GM23338 (cell line): ENCODE results near the gene RYR1. TPM values are rescaled to one million over a fixed set of nuclear protein-coding genes. Genes with fewer than 3 reads are reported as not detected.

Source experiments
- ATAC-seq: fragments of 200-7000 bp; cut with Tn5 transposase; 3 replicates; pipeline ENCODE4 v1.9.1; 2020
- DNase-seq: peaks from one replicate; pipeline ENCODE4 v3.0.0-alpha.2; 2015; ENCODE audit warnings: low spot score
- H2AFZ ChIP-seq: fragments of 200-600 bp; sonication (generic); 2 replicates; pipeline ENCODE4 v1.8.0; 2016; ENCODE audit warnings: antibody characterized with exemption, mild to moderate bottlenecking, moderate library complexity
- H3F3A ChIP-seq: fragments of 200-600 bp; sonication (generic); replicated peaks from 2 replicates; pipeline ENCODE4 v1.8.0; 2017; ENCODE audit warnings: antibody characterized with exemption, mixed run types, low read depth
- H3K27ac ChIP-seq: fragments of 200-600 bp; sonication (generic); 2 replicates; pipeline ENCODE4 v1.6.1; 2016; ENCODE audit warnings: low read depth
- H3K27me3 ChIP-seq: fragments of 200-600 bp; sonication (generic); 2 replicates; pipeline ENCODE4 v1.8.0; 2016; ENCODE audit warnings: mild to moderate bottlenecking, mixed run types, moderate library complexity; ENCODE audit not compliant: insufficient read depth
- H3K36me3 ChIP-seq: fragments of 200-600 bp; sonication (generic); 2 replicates; pipeline ENCODE4 v1.8.0; 2016; ENCODE audit warnings: mild to moderate bottlenecking; ENCODE audit not compliant: insufficient read depth
- H3K4me1 ChIP-seq: fragments of 200-600 bp; sonication (generic); 2 replicates; pipeline ENCODE4 v1.8.0; 2016; ENCODE audit warnings: mild to moderate bottlenecking, moderate library complexity; ENCODE audit not compliant: insufficient read depth
- H3K4me2 ChIP-seq: fragments of 200-600 bp; sonication (generic); 2 replicates; pipeline ENCODE4 v1.7.1; 2017; ENCODE audit warnings: mixed run types
- H3K4me3 ChIP-seq: fragments of 200-600 bp; sonication (generic); 2 replicates; pipeline ENCODE4 v1.6.1; 2016; ENCODE audit warnings: mixed run types
- H3K79me2 ChIP-seq: fragments of 200-600 bp; sonication (generic); replicated peaks from 2 replicates; pipeline ENCODE4 v1.8.0; 2017; ENCODE audit warnings: mild to moderate bottlenecking; ENCODE audit not compliant: insufficient read depth
- H3K9me2 ChIP-seq: fragments of 200-600 bp; sonication (generic); 2 replicates; pipeline ENCODE4 v1.8.0; 2017; ENCODE audit not compliant: insufficient read depth
- H4K20me1 ChIP-seq: fragments of 200-600 bp; sonication (generic); replicated peaks from 2 replicates; pipeline ENCODE4 v1.8.0; 2017; ENCODE audit warnings: mild to moderate bottlenecking; ENCODE audit not compliant: insufficient read depth
- H3K27ac Mint-ChIP-seq: 2 replicates; pipeline ENCODE4 v1.8.0; 2020; ENCODE audit warnings: inconsistent platforms, mild to moderate bottlenecking, moderate library complexity, mixed read lengths
- H3K27me3 Mint-ChIP-seq: 3 replicates; pipeline ENCODE4 v1.8.0; 2022; ENCODE audit warnings: low read depth, mild to moderate bottlenecking, moderate library complexity, mixed read lengths, inconsistent platforms; ENCODE audit not compliant: insufficient read depth, poor library complexity
- H3K36me3 Mint-ChIP-seq: 3 replicates; pipeline ENCODE4 v1.8.0; 2021; ENCODE audit warnings: low read depth, mild to moderate bottlenecking, inconsistent platforms, moderate library complexity, mixed read lengths
- H3K4me1 Mint-ChIP-seq: 3 replicates; pipeline ENCODE4 v1.8.0; 2020; ENCODE audit warnings: mild to moderate bottlenecking, inconsistent platforms, mixed read lengths
- H3K4me3 Mint-ChIP-seq: 3 replicates; pipeline ENCODE4 v1.8.0; 2021; ENCODE audit warnings: moderate library complexity, mild to moderate bottlenecking, inconsistent platforms, mixed read lengths
- H3K9me3 Mint-ChIP-seq: 3 replicates; pipeline ENCODE4 v1.8.0; 2020; ENCODE audit warnings: moderate library complexity, mild to moderate bottlenecking, inconsistent platforms, mixed read lengths
- EZH2phosphoT487 ChIP-seq: fragments of 200-600 bp; sonication (generic); IDR thresholded peaks from one replicate; pipeline ENCODE4 v1.8.1; 2018; ENCODE audit warnings: antibody characterized with exemption; ENCODE audit not compliant: unreplicated experiment
- JUNB ChIP-seq: IDR thresholded peaks from one replicate; pipeline ENCODE4 v1.6.1; 2016; ENCODE audit warnings: antibody characterized with exemption; ENCODE audit not compliant: unreplicated experiment
- POLR2AphosphoS5 ChIP-seq: IDR thresholded peaks from 2 replicates; pipeline ENCODE4 v1.6.1; 2016; ENCODE audit warnings: antibody characterized with exemption, low read depth
- ZNF114 ChIP-seq: fragments of 250-450 bp; sonication (Bioruptor Pico); IDR thresholded peaks from 2 replicates; pipeline ENCODE4 v1.5.0; 2020; ENCODE audit warnings: mild to moderate bottlenecking, moderate library complexity
- ZNF331 ChIP-seq: fragments of 250-450 bp; sonication (Bioruptor Pico); IDR thresholded peaks from 2 replicates; pipeline ENCODE4 v1.5.0; 2020; ENCODE audit warnings: low read depth, mild to moderate bottlenecking, moderate library complexity
- polyA plus RNA-seq: library from polyadenylated mRNA; unstranded; fragments of >200 nt; fragmentation: Nextera tagmentation; extraction: Ambion mirVana; gene quantifications from 2 replicates; pipeline ENCODE4 v1.2.1, GENCODE V29; 2016
- total RNA-seq: library from RNA; depleted of rRNA; stranded (reverse); fragments of >200 nt; shearing (Covaris generic); gene quantifications from 2 replicates; pipeline ENCODE4 v1.2.3, GENCODE V29; 2014
- TF ChIP-seq, protein P1 (sequence below): IDR thresholded peaks from 2 replicates; pipeline ENCODE4 v1.6.1; 2016; ENCODE audit warnings: antibody characterized with exemption
- TF ChIP-seq, protein P2 (sequence below): IDR thresholded peaks from one replicate; pipeline ENCODE4 v1.6.1; 2018; ENCODE audit warnings: antibody characterized with exemption; ENCODE audit not compliant: unreplicated experiment
- TF ChIP-seq, protein P3 (sequence below): fragments of 250-450 bp; sonication (Bioruptor Pico); IDR thresholded peaks from 2 replicates; pipeline ENCODE4 v1.5.0; 2020; ENCODE audit warnings: mild to moderate bottlenecking, moderate library complexity
- TF ChIP-seq, protein P4 (sequence below), 2 experiments: fragments of 200-600 bp in 1 of 2; sonication (generic) in 1 of 2; conservative IDR thresholded peaks; 2 replicates each; pipeline versions ENCODE4 v1.5.1 to v1.6.1; 2016 to 2017; ENCODE audit warnings: antibody characterized with exemption in 2 of 2, low read depth in 2 of 2, mild to moderate bottlenecking in 2 of 2, moderate library complexity in 1 of 2

RYR1 gene
- total and polyA plus RNA-seq, 2 experiments from 2014 or later = 4.0 to 26.7 TPM

DNA sequence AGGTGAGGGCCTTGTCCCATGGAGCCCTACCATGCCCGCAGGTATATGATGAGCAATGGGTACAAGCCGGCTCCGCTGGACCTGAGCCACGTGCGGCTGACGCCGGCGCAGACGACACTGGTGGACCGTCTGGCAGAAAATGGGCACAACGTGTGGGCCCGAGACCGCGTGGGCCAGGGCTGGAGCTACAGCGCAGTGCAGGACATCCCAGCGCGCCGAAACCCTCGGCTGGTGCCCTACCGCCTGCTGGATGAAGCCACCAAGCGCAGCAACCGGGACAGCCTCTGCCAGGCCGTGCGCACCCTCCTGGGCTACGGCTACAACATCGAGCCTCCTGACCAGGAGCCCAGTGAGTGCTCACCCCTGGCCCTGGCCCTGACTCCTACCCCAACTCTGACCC, 32.6 kb downstream of the RYR1 start:
- no peak overlapping the region for H3K27ac Mint-ChIP-seq

More for the DNA sequence above, 32.6 kb downstream of the RYR1 start:
- peaks cover 2% of the 10 kb centered on the region for H3K27me3 Mint-ChIP-seq
- H3K4me1 Mint-ChIP-seq = no peaks in the 10 kb centered on the region; the same call in 2 of the 3 replicates
- H3K36me3 Mint-ChIP-seq = peaks cover 52% of the 10 kb centered on the region
- peaks cover 38% of the 10 kb centered on the region for H3K36me3 ChIP-seq
- no peaks in the 10 kb centered on the region for H3K27me3 ChIP-seq
- ATAC-seq (peak; percentile 39; the same call in 1 of the 3 replicates), DNase-seq (no peak)
- no peak overlapping the region for H3K4me3 ChIP-seq
- no peaks in the 10 kb centered on the region for H3F3A ChIP-seq
- no peak overlapping the region for H3K4me2 ChIP-seq
- TF ChIP-seq, protein P1, sequence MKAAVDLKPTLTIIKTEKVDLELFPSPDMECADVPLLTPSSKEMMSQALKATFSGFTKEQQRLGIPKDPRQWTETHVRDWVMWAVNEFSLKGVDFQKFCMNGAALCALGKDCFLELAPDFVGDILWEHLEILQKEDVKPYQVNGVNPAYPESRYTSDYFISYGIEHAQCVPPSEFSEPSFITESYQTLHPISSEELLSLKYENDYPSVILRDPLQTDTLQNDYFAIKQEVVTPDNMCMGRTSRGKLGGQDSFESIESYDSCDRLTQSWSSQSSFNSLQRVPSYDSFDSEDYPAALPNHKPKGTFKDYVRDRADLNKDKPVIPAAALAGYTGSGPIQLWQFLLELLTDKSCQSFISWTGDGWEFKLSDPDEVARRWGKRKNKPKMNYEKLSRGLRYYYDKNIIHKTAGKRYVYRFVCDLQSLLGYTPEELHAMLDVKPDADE = no peak
- no peak for TF ChIP-seq ZNF331 (CRISPR knock-in tag)
- TF ChIP-seq POLR2AphosphoS5 = no peak
- TF ChIP-seq JUNB = no peak
- TF ChIP-seq, protein P2, sequence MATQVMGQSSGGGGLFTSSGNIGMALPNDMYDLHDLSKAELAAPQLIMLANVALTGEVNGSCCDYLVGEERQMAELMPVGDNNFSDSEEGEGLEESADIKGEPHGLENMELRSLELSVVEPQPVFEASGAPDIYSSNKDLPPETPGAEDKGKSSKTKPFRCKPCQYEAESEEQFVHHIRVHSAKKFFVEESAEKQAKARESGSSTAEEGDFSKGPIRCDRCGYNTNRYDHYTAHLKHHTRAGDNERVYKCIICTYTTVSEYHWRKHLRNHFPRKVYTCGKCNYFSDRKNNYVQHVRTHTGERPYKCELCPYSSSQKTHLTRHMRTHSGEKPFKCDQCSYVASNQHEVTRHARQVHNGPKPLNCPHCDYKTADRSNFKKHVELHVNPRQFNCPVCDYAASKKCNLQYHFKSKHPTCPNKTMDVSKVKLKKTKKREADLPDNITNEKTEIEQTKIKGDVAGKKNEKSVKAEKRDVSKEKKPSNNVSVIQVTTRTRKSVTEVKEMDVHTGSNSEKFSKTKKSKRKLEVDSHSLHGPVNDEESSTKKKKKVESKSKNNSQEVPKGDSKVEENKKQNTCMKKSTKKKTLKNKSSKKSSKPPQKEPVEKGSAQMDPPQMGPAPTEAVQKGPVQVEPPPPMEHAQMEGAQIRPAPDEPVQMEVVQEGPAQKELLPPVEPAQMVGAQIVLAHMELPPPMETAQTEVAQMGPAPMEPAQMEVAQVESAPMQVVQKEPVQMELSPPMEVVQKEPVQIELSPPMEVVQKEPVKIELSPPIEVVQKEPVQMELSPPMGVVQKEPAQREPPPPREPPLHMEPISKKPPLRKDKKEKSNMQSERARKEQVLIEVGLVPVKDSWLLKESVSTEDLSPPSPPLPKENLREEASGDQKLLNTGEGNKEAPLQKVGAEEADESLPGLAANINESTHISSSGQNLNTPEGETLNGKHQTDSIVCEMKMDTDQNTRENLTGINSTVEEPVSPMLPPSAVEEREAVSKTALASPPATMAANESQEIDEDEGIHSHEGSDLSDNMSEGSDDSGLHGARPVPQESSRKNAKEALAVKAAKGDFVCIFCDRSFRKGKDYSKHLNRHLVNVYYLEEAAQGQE = no peak
- no peak for TF ChIP-seq ZNF114 (CRISPR knock-in tag)
- TF ChIP-seq, protein P3, sequence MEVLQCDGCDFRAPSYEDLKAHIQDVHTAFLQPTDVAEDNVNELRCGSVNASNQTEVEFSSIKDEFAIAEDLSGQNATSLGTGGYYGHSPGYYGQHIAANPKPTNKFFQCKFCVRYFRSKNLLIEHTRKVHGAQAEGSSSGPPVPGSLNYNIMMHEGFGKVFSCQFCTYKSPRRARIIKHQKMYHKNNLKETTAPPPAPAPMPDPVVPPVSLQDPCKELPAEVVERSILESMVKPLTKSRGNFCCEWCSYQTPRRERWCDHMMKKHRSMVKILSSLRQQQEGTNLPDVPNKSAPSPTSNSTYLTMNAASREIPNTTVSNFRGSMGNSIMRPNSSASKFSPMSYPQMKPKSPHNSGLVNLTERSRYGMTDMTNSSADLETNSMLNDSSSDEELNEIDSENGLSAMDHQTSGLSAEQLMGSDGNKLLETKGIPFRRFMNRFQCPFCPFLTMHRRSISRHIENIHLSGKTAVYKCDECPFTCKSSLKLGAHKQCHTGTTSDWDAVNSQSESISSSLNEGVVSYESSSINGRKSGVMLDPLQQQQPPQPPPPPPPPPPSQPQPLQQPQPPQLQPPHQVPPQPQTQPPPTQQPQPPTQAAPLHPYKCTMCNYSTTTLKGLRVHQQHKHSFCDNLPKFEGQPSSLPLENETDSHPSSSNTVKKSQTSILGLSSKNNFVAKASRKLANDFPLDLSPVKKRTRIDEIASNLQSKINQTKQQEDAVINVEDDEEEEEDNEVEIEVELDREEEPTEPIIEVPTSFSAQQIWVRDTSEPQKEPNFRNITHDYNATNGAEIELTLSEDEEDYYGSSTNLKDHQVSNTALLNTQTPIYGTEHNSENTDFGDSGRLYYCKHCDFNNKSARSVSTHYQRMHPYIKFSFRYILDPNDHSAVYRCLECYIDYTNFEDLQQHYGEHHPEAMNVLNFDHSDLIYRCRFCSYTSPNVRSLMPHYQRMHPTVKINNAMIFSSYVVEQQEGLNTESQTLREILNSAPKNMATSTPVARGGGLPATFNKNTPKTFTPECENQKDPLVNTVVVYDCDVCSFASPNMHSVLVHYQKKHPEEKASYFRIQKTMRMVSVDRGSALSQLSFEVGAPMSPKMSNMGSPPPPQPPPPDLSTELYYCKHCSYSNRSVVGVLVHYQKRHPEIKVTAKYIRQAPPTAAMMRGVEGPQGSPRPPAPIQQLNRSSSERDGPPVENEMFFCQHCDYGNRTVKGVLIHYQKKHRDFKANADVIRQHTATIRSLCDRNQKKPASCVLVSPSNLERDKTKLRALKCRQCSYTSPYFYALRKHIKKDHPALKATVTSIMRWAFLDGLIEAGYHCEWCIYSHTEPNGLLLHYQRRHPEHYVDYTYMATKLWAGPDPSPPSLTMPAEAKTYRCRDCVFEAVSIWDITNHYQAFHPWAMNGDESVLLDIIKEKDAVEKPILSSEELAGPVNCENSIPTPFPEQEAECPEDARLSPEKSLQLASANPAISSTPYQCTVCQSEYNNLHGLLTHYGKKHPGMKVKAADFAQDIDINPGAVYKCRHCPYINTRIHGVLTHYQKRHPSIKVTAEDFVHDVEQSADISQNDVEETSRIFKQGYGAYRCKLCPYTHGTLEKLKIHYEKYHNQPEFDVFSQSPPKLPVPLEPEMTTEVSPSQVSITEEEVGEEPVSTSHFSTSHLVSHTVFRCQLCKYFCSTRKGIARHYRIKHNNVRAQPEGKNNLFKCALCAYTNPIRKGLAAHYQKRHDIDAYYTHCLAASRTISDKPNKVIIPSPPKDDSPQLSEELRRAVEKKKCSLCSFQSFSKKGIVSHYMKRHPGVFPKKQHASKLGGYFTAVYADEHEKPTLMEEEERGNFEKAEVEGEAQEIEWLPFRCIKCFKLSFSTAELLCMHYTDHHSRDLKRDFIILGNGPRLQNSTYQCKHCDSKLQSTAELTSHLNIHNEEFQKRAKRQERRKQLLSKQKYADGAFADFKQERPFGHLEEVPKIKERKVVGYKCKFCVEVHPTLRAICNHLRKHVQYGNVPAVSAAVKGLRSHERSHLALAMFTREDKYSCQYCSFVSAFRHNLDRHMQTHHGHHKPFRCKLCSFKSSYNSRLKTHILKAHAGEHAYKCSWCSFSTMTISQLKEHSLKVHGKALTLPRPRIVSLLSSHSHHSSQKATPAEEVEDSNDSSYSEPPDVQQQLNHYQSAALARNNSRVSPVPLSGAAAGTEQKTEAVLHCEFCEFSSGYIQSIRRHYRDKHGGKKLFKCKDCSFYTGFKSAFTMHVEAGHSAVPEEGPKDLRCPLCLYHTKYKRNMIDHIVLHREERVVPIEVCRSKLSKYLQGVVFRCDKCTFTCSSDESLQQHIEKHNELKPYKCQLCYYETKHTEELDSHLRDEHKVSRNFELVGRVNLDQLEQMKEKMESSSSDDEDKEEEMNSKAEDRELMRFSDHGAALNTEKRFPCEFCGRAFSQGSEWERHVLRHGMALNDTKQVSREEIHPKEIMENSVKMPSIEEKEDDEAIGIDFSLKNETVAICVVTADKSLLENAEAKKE (CRISPR knock-in tag) = no peak
- TF ChIP-seq, protein P4, sequence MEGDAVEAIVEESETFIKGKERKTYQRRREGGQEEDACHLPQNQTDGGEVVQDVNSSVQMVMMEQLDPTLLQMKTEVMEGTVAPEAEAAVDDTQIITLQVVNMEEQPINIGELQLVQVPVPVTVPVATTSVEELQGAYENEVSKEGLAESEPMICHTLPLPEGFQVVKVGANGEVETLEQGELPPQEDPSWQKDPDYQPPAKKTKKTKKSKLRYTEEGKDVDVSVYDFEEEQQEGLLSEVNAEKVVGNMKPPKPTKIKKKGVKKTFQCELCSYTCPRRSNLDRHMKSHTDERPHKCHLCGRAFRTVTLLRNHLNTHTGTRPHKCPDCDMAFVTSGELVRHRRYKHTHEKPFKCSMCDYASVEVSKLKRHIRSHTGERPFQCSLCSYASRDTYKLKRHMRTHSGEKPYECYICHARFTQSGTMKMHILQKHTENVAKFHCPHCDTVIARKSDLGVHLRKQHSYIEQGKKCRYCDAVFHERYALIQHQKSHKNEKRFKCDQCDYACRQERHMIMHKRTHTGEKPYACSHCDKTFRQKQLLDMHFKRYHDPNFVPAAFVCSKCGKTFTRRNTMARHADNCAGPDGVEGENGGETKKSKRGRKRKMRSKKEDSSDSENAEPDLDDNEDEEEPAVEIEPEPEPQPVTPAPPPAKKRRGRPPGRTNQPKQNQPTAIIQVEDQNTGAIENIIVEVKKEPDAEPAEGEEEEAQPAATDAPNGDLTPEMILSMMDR (conservative IDR thresholded peaks at IDR 0.05; ENCODE audit: low read depth in 2 of 2) = no peak
- no peak for TF ChIP-seq EZH2phosphoT487
- no peak overlapping the region for H3K27ac ChIP-seq
- no peaks in the 10 kb centered on the region for H3K9me3 Mint-ChIP-seq
- no peaks in the 10 kb centered on the region for H3K4me1 ChIP-seq
- no peak overlapping the region for H2AFZ ChIP-seq
- H3K9me2 ChIP-seq = no peaks in the 10 kb centered on the region
- no peak overlapping the region for H3K4me3 Mint-ChIP-seq
- H4K20me1 ChIP-seq = no peaks in the 10 kb centered on the region
- H3K79me2 ChIP-seq = no peaks in the 10 kb centered on the region
